AG20443 (cell line): ENCODE data around the gene AKAP1.

Experiments used
- DNase-seq: peaks from one replicate; pipeline ENCODE4 v3.0.0; 2012; ENCODE audit warnings: low spot score, mixed read lengths

Gene AKAP1

DNA sequence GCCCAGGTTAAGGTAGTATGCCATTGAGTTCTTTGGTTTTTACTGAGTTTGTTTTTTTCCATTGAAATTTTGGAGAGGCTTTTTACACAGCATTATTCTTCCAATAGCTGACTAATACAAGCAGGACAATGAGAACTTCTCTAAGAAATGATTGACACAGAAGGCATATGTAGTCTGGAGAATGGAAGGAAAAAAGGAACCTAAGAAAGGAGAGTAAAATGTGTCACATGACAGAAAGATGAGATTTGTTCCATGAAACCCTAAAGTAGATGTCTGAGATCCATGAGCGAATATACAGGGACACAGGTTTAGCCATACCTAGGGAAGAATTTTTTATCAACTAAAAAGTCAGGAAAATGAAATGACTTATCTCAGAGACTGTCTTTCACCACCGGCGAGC is 80.7 kb downstream of the AKAP1 start:
- no peak for DNase-seq

DNA sequence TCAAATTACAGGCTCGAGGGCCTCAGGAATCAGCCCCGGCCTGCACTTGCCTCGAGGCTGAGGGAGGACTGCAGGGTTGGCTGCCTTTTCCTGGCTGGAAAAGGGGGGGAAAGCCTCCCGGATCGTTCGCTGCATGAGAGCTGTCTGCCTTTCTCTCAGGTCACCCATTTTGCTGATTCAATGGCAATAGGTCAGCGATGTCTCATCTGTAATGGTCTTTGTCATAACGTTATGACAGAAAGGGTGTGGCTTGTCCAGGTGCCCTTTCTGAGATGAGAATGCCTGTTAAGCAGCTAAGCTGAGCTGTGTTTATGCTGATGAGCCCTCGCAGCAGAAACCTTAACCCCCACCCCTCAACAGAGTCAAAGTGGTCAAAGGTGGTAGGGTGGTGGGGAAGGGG is 81.8 kb downstream of the AKAP1 start:
- no peak for DNase-seq

DNA sequence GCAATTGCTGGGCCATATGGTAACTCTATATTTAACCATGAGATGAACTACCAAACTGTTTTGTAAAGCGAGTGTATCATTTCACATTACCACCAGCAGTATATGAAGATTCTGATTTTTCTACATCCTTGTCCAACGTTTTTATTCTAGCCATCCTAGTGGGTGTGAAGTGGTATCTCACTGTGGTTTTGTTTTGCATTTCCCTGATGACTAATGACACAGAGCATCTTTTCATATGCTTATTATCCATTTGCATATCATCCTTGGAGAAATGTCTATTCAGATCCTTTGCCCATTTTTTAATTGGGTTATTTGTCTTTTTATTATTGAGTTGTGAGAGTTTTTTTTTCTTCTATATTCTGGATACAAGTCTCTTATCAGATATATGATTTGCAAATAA is 83.6 kb downstream of the AKAP1 start:
- DNase-seq = no peak

DNA sequence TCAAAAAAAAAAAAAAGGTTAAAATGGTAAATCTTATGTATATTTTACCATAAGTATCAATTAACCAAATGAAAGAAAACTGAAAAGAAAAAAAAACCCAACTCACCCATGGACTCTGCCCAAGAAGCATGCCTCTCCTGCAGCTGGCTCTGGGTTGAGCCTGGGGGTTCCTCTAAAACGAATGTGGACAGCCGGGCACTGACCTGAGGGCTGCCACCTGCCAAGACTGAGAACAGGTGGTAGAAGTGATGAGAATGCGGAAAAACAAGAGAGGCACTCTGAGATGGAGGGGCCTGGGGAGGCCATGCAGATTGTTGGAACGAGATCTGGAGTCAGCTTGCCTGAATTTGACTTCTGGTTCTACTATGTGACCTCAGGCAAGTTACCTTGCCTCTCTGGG is 85.8 kb downstream of the AKAP1 start:
- no peak for DNase-seq
